Measurements from ENCODE around the gene MAPK12. TPM values are rescaled to one million over a fixed set of nuclear protein-coding genes. Genes with fewer than 3 reads are reported as not detected.

The MAPK12 gene
- total and polyA plus RNA-seq, 2 donors (not counting 1 experiment from before 2014, with no cell fraction given), result 6.5 to 7.8 TPM

- peaks cover 0 to 75% of the 10 kb centered on the region in 2 experiments for H3K36me3 ChIP-seq (replicated peaks in 1 of 2; ENCODE audit: control extremely low read depth in 1 of 2, control insufficient read depth in 1 of 2, extremely low read depth in 1 of 2, insufficient read depth in 2 of 2, low read length in 1 of 2)
- WGBS (ENCODE audit: insufficient coverage), result 88% methylated on average over 43 of the region's 43 CpGs
- H3K4me2 ChIP-seq (replicated peaks; ENCODE audit: low read depth, low read length, poor library complexity, severe bottlenecking), result no peak overlapping the region
- Mint-ChIP-seq H3K9me3 (ENCODE audit: insufficient read depth) (no peaks in the 10 kb centered on the region), H3K27ac (no peak overlapping the region), H3K4me3 (no peak overlapping the region), H3K4me1 (peaks cover 2% of the 10 kb centered on the region), H3K27me3 (no peaks in the 10 kb centered on the region)
- H3K79me2 ChIP-seq (ENCODE audit: control insufficient read depth, insufficient read depth, low read length), result no peaks in the 10 kb centered on the region
- no peak overlapping the region for H2AFZ ChIP-seq (ENCODE audit: insufficient read depth, low read depth, low read length, poor library complexity, severe bottlenecking)
- no peak overlapping the region for H3K9ac ChIP-seq (ENCODE audit: low read length)
- H3K27me3 ChIP-seq (replicated peaks in 1 of 4; ENCODE audit: control extremely low read depth in 1 of 4, control insufficient read depth in 3 of 4, insufficient read depth in 4 of 4, low read length in 3 of 4), result no peaks in the 10 kb centered on the region
- CTCF ChIA-PET, result interaction anchor here (3.5 kb wide), 1 partner anchor 69 kb away, joined by 11 read pairs; no protein-coding TSS in a partner anchor
- H3K4me1 ChIP-seq (ENCODE audit: control insufficient read depth in 2 of 2, insufficient read depth in 2 of 2, low read length in 2 of 2), result no peaks in the 10 kb centered on the region
- H4K20me1 ChIP-seq (ENCODE audit: control insufficient read depth, insufficient read depth, low read length, poor library complexity, severe bottlenecking), result peaks cover 22% of the 10 kb centered on the region
- DNase-seq (peak; percentile 34), ATAC-seq (ENCODE audit: low read depth) (no peak)
- H3K9me3 ChIP-seq (ENCODE audit: control extremely low read depth in 1 of 3, control insufficient read depth in 2 of 3, insufficient read depth in 1 of 3, low read length in 2 of 3), result no peaks in the 10 kb centered on the region
- H3K27ac ChIP-seq (ENCODE audit: low read length in 2 of 2), result no peak overlapping the region
- intact Hi-C loops (cut with micrococcal nuclease), result no loop called here
- H3K4me3 ChIP-seq (ENCODE audit: control extremely low read depth in 1 of 5, extremely low read depth in 1 of 5, insufficient read depth in 1 of 5, low read depth in 2 of 5, low read length in 4 of 5), result no peak overlapping the region
- POLR2A ChIA-PET, result interaction anchor here (0.6 kb wide), 1 partner anchor 282 kb away, joined by 4 read pairs; no protein-coding TSS in a partner anchor
- TF ChIP-seq EZH2 (IDR thresholded peaks at IDR 0.05; ENCODE audit: borderline replicate concordance, insufficient read depth, low read depth, low read length, poor library complexity, severe bottlenecking) (no peak), CTCF (IDR thresholded peaks at IDR 0.05) (no peak)
Observed at GRCh38 chr22:50218153-50218995, 43.1 kb downstream of the MAPK12 start.

GRCh38 chr22:50217543-50218152 is 43.8 kb downstream of the MAPK12 start:
- ATAC-seq (ENCODE audit: low read depth) (no peak), DNase-seq (no peak)
- Histone ChIP-seq H3K27me3 (replicated peaks in 1 of 4; ENCODE audit: control extremely low read depth in 1 of 4, control insufficient read depth in 3 of 4, insufficient read depth in 4 of 4, low read length in 3 of 4) (no peaks in the 10 kb centered on the region), H4K20me1 (ENCODE audit: control insufficient read depth, insufficient read depth, low read length, poor library complexity, severe bottlenecking) (peaks cover 27% of the 10 kb centered on the region), H3K9me3 (ENCODE audit: control extremely low read depth in 1 of 3, control insufficient read depth in 2 of 3, insufficient read depth in 1 of 3, low read length in 2 of 3) (no peaks in the 10 kb centered on the region), H3K4me2 (replicated peaks; ENCODE audit: low read depth, low read length, poor library complexity, severe bottlenecking) (no peak overlapping the region), H3K27ac (ENCODE audit: low read length in 2 of 2) (no peak overlapping the region), H3K79me2 (ENCODE audit: control insufficient read depth, insufficient read depth, low read length) (peaks cover 6% of the 10 kb centered on the region), H3K4me3 (ENCODE audit: control extremely low read depth in 1 of 5, extremely low read depth in 1 of 5, insufficient read depth in 1 of 5, low read depth in 2 of 5, low read length in 4 of 5) (no peak overlapping the region), H3K9ac (ENCODE audit: low read length) (no peak overlapping the region), H3K36me3 (replicated peaks in 1 of 2; ENCODE audit: control extremely low read depth in 1 of 2, control insufficient read depth in 1 of 2, extremely low read depth in 1 of 2, insufficient read depth in 2 of 2, low read length in 1 of 2) (peaks cover 0 to 76% of the 10 kb centered on the region in 2 experiments), H2AFZ (ENCODE audit: insufficient read depth, low read depth, low read length, poor library complexity, severe bottlenecking) (no peak overlapping the region), H3K4me1 (ENCODE audit: control insufficient read depth in 2 of 2, insufficient read depth in 2 of 2, low read length in 2 of 2) (no peaks in the 10 kb centered on the region)
- H3K9me3 Mint-ChIP-seq (ENCODE audit: insufficient read depth), result no peaks in the 10 kb centered on the region
- WGBS (ENCODE audit: insufficient coverage), result 81% methylated on average over 20 of the region's 21 CpGs
- no peak for TF ChIP-seq EZH2 (IDR thresholded peaks at IDR 0.05; ENCODE audit: borderline replicate concordance, insufficient read depth, low read depth, low read length, poor library complexity, severe bottlenecking)
- TF ChIP-seq CTCF (IDR thresholded peaks at IDR 0.05), result no peak
- intact Hi-C loops (cut with micrococcal nuclease), result no loop called here
- POLR2A ChIA-PET, result no interaction called here
- peak overlapping the region; percentile 50 for H3K27ac Mint-ChIP-seq
- no peak overlapping the region for H3K4me3 Mint-ChIP-seq
- H3K27me3 Mint-ChIP-seq, result no peaks in the 10 kb centered on the region
- CTCF ChIA-PET, result no interaction called here
- H3K4me1 Mint-ChIP-seq, result peaks cover 4% of the 10 kb centered on the region

All from B cell (primary cell).